Stimulated activated CD4-positive, alpha-beta T cell treated with anti-CD3 and anti-CD28 coated beads, Interleukin-4, amount 100 ng/mL, for 4 hours (primary cell): ENCODE data around the gene MEGF11.

Experiments
- DNase-seq, 2 experiments: peaks; one replicate each; pipeline ENCODE4 v3.0.0-alpha.2; 2020

Gene MEGF11

DNA sequence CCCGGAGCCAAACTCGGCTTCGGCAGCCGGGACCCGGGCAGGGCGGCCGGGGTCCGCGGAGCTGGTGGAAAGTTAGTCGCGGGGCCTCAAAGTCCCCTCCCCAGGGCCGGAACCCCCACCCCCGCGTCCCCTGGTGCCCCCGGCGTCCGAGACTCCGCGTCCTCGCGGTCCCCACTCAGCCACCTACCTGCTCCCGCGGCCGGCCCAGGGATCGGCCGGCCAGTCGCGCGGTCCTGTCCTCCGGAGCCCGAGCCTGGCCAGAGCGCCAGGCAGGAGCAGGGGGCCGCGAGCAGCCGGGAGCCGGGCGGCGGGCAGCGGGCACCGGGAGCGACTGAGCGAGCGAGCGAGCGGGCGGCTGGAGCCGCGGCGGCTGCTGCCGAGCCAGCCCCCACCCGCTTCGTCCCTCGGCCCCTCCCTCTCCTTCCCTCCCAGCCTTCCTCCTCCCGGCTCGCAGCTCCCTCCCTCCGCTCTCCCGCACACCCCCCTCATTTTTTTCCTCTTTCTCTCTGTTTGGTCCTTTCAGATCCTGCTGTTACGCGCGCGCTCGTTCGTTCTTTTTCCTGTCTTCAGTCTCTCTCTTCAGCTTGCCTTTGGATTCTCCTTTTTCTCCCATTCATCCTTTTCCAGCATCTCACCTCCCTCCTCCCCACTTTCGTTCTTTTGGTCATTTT lies at the start of gene MEGF11:
Gene MEGF11, minus strand, starts transcription at position 333 of the 671 bp plus-strand sequence. CDS start 125,347 bp downstream, outside the sequence.
- no peak for DNase-seq

GRCh38 chr15:66302489-66303278 lies 49.1 kb upstream of the MEGF11 start:
- no peak for DNase-seq

GRCh38 chr15:66298803-66299251 lies 45.3 kb upstream of the MEGF11 start:
- DNase-seq, result no peak

- DNase-seq, result no peak
Measured at GRCh38 chr15:66296186-66296585, 42.6 kb upstream of the MEGF11 start.

DNA sequence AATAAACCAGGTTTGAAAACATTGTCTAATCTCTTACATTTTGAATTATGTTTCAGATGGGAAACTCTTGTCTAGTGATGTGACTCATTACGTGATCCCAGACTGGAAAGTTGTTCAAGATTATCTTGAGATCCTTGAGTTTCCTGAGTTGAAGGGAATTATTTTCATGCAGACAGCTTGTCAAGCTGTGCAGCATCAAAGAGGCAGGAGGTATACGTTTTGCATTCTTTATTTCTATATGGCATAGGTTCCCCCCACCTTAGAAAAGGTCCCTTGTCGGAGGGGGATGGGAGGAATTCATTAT lies 41.3 kb upstream of the MEGF11 start:
- no peak for DNase-seq

- DNase-seq, result peak in 1 of 2 experiments; percentile 4
Measured at GRCh38 chr15:66294157-66294931, 40.8 kb upstream of the MEGF11 start.

GRCh38 chr15:66293419-66294156 lies 40.0 kb upstream of the MEGF11 start, which contains the start of gene DIS3L:
Gene DIS3L (plus strand): TSS chr15:66293568. CDS start chr15:66293597, 29 bp downstream.
- DNase-seq, result peak; percentile 46 to 67

DNA sequence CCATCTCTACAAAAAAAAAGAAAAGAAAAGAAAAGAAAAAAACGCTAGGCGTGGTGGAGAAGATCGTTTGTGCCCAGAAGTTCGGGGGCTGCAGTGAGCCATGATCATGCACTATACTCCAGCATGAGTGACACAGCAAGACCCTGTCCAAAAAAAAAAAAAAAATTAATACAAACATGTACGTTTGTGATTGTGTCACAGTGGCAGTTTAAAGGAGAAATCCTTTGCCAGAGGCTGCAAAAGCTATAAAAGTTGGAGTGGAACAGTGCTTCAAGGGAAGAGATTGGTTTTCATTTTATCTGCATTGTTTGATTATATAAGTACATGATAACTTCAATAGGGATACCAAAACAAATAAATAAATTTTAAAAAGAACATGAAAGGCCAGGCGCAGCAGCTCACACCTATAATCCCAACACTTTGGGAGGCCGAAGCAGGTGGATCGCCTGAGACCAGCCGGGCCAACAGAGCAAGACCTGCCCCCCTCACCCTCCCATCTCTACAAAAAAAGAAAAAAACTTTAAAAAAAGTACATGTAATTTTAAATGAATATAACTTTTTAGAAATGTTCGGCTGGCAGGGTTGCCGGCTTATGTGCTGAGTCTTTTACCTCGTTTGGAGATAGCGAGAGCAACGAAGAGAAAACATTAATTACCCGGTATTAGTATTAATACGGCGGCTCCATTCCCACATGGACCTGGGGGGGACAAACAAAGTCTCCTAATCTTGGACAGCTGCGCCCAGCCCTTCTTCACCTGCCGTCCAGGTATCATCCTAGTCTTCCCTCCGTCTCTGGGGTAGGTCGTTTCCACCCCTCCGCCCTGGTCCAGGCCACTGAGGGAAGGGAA lies 39.2 kb upstream of the MEGF11 start:
- no peak for DNase-seq

DNA sequence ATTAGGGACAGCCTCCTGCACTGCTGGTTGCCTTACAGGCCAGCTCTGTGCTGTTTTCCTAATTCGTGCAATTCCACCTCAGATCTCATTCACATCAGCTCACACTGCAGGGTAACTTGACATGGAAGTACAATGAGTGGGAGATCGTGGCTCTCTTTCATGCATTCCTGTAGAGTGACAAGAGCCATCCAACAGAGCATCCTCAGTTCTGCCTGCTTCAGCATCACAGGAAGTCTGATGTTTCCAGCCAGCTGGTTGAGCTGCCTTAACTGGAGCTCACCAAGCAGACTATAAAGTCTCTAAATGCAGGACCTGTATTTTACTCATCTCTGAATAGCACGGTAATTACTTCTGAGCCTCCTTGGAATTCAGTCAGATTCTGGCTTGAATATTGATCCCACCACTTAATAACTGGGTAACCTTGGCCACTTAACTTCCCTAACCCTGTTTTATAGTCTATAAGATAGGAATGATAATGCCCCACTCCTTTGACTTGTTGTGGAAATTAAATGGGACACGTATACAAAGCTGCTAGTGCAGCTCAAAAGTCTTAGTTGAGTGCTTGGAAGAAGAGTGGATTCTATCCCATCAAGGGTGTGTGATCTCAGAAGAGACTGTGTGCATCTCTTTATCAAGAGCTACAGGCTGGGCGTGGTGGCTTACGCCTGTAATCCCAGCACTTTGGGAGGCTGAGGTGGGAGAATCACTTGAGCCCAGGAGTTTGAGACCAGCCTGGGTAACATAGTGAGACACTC lies 38.4 kb upstream of the MEGF11 start:
- no peak for DNase-seq

- DNase-seq, result no peak
Measured at GRCh38 chr15:66290518-66290917, 37.0 kb upstream of the MEGF11 start.

DNA sequence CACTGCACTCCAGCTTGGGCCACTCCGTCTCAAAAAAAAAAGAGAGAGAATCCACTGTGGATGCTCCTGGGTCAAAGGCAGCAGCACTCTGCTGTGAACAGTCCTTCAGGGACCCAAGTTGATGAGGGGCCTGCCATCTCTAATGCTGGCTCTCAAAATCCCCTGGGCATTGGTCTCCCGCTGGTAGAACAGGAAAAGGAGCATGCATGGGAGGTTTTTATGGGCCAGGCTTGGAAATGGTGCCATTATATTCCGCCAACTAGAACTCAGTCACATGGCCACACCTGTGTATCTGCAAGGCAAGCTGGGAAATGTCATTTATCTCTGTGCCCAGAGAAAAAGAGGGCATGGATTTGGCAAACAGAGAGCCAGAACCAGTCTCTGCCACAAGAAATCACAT lies 36.5 kb upstream of the MEGF11 start:
- no peak for DNase-seq

DNA sequence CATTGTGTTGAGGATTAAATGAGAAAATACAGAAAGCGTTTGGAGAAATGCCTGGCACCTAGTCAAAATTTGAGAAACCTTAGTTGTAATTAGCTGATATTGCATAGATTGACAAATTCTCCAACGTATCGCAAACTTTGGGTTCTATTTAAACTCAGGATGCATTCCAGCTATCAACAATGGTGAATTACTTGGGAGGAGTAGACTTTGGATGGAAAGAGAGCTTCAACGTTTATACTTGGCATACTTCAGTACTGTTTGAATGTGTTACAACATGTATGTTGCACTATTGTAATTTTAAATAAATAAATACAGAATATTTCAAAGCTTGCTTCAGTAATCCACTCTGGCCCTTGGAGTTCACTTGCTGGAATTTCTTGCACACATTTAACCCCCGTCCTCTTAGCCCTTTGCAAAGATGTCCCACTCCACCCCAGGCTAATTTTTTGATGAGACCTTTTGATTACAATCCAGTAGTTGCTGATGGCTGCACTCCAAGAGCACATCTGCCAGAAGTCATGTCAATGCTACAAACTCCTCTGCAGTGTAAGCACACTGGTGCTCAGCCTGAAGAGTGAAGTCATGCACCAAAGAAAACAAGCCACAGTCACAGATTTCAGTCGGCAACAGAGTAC lies 35.1 kb upstream of the MEGF11 start:
- DNase-seq, result no peak

DNA sequence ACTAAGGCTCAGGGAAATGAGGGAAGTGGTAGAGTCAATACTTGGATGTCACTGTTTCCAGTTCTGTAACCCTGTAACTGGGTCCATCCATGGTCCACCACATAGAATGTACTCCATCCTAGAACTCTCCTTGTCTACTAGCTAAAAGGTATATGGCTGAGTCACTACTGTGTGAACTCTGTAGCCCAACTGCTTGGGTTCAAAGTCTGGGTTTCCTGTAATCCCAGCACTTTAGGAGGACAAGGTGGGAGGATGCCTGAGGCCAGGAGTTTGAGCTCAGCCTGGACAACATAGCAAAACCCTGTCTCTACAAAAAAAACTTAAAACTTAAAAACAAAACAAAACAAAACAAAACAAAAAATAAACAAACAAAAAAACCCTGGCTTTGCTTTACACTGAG lies 34.5 kb upstream of the MEGF11 start:
- no peak for DNase-seq

DNA sequence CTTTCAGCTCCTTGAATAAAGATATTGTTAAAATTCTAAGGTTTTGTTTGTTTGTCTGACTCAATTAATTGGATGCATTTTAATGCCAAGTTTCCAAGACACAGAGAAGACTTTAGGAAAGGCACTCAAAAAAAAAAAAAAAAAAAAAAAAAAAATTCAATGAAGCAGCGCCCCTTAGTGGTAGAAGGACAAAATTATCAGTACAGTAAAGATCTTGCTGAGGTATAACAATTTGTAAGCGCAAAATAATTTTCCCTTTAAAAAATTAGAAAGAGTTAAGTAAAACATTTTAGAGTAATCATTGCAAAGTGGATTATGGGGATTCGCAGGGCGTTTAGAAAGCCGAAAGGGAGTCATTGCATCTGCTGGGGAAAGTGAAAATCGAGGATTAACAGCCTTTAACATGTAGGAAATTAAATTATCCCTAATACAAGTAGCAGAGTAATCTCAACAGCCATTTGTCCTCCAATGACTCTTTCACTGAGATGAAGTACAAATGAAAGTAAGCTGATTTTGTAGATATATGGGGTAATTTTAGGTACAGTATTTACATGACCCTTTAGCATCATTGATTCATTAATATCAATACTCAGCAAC lies 34.0 kb upstream of the MEGF11 start:
- DNase-seq, result no peak

GRCh38 chr15:66285533-66286280 lies 32.2 kb upstream of the MEGF11 start:
- no peak for DNase-seq

- no peak for DNase-seq
Measured at GRCh38 chr15:66284271-66284670, 30.7 kb upstream of the MEGF11 start.

GRCh38 chr15:66278671-66279070 lies 25.1 kb upstream of the MEGF11 start:
- no peak for DNase-seq

- DNase-seq, result no peak
Measured at GRCh38 chr15:66278056-66278455, 24.5 kb upstream of the MEGF11 start.

- no peak for DNase-seq
Measured at GRCh38 chr15:66276546-66276945, 23.0 kb upstream of the MEGF11 start.
